ENCODE measurements around the gene TUBGCP3.

Gene TUBGCP3

DNA sequence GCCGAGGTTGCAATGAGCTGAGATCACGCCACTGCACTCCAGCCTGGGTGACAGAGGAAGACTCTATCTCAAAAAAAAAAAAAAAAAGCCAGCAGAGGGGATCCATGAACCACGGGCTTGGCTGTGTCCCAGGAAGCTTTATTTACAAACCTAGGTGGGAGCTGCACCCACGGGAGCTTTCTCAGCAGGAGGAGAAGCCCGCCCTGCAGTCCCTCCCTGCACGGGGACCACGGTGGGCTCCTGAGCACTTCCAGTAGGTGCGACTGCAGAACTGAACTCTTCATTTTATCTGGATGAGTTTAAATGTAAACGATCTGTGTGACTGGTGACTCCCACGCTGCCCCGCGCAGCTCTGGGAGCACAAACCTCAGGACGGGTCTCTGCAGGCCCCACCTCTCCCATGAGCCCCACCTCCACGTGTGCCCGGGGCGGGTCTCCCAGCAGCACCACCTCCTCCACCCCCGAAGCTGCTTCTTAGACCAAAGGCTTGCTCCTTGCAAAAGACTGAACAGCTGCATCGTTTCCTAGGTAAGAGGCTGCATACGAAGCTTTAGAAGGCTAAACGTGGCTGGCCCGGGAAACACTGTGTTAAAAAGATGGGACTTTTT, 145.4 kb downstream of the TUBGCP3 start:
- DNase-seq (ENCODE audit: low read depth in 3 of 3), result no peak

DNA sequence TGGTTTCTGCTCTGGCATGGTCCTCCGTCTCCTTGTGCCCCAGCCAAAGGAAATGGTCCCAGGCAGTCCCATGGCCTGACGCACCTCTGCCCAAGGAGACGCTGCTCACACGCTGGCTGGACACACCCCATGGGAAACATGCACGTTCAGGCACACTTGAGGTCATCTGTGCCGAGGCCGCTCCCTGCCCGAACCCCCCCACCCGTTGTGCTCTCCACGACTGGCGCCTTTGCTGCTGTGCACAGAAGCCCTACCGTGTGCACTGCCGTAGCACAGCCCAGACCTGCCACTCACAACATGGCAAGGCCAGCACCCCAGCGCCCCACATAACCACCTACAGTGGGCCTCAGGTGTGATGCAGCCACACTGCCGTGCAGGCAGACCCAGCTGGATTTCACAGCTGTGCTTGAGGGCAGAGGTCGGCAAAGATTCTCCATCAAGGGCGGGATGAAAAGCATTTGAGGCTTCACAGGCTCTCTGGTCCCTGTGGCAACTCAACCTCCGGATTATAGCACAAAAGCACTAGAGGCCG, 146.1 kb downstream of the TUBGCP3 start:
- DNase-seq (ENCODE audit: low read depth in 3 of 3), result no peak

DNA sequence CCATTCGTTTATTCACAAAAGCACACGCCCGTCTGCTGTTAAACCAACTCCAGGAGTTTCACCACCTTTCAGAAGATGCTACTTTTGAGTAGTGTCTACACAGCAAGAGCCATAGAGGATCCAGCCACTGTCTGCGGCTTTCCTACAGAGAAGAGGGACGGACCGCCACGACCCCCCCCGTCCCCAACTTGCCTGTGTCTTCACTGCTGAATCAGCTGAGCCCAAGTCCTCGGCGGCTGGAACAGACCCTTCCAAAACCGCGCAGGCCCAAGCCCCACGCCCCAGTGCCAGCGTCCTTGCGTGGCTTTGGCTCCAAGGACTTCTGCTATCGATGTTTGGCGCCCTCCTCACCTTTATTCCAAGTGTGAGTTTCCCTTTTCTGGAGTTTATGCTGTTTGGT, 146.7 kb downstream of the TUBGCP3 start:
- DNase-seq (ENCODE audit: low read depth in 3 of 3), result no peak

DNA sequence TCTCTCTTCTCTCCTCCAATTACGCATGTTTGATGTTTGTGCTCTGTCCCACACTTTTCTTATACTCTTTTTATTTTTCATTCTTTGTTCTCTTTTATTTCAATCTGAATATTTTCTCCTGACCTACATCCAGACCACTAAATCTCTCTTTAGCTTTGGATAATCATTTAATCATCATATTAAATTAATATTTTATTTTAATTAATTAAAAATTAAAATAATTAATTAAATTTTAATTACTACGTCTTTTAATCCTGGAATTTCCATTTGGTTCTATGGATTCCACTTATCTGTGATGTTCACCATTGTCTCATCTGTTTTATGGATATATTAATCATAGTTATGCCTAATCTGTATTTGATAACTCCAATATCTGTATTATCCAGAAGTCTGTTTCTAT, 149.4 kb downstream of the TUBGCP3 start:
- no peak for DNase-seq (ENCODE audit: low read depth in 3 of 3)

DNA sequence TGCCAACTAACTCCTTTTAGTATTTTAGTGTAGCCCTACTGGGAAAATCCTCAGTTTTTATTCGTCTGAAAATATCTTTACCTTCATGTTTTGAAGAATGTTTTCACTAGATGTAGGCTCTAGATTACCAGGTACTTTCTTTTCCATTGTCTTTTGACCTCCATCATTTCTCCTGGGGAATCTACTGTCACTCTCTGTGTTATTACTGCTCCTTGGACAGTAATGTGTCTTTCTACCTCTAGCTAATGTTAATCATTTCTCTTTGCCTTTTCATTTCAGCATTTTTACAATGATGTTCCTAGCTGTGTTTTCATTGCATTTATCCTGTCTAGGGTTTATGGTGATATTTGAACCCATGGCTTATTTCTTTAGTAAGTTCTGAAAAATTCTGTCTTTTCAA, 149.9 kb downstream of the TUBGCP3 start:
- DNase-seq (ENCODE audit: low read depth in 3 of 3), result no peak

DNA sequence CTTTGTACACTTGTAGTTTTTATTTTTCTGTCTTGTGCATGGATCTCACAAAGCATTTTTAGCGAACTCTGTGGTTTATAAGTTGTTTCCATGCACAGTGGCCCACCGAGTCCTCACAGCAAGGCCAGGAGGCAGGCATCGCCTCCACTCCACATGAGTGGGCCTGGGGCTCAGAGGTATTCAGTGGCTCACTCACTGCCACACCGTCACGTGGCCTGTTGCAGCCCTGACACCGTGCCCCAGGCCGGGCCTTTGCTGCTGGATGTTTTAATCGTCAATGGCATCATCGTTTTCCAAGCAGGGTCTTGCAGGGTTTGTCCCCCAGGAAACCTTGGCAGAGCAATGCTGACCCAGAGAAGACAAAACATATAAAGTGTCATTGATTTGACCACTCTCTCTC, 152.0 kb downstream of the TUBGCP3 start:
- DNase-seq (ENCODE audit: low read depth in 3 of 3), result no peak
